NCI-H524 (cell line): ENCODE measurements around the gene ARHGEF7.

Experiments used
- DNase-seq, 2 experiments: peaks; one replicate each; lab custom pipeline; 2025; lab: John Stamatoyannopoulos, UW

Gene ARHGEF7

GRCh38 chr13:111304603-111305289 lies 189.6 kb downstream of the ARHGEF7 start:
- no peak for DNase-seq

- DNase-seq = no peak
Measured at GRCh38 chr13:111312944-111313590, 198.0 kb downstream of the ARHGEF7 start.

GRCh38 chr13:111313911-111314425 lies 198.9 kb downstream of the ARHGEF7 start:
- DNase-seq = no peak

- DNase-seq = no peak
Measured at GRCh38 chr13:111314852-111315251, 199.7 kb downstream of the ARHGEF7 start.

GRCh38 chr13:111315347-111315995 lies 200.4 kb downstream of the ARHGEF7 start:
- no peak for DNase-seq

GRCh38 chr13:111316161-111316730 lies 201.1 kb downstream of the ARHGEF7 start:
- DNase-seq = no peak

GRCh38 chr13:111317042-111317550 lies 202.0 kb downstream of the ARHGEF7 start:
- DNase-seq = no peak

- no peak for DNase-seq
Measured at GRCh38 chr13:111317571-111318345, 202.6 kb downstream of the ARHGEF7 start.

- no peak for DNase-seq
Measured at GRCh38 chr13:111318386-111318785, 203.3 kb downstream of the ARHGEF7 start.

- DNase-seq = no peak
Measured at GRCh38 chr13:111319521-111319920, 204.4 kb downstream of the ARHGEF7 start.

GRCh38 chr13:111319998-111320911 lies 205.1 kb downstream of the ARHGEF7 start, which contains the start of gene TEX29:
Gene TEX29 (plus strand): TSS chr13:111320642. CDS start chr13:111320891, 249 bp downstream.
- DNase-seq = no peak

- no peak for DNase-seq
Measured at GRCh38 chr13:111322001-111322915, 207.1 kb downstream of the ARHGEF7 start.

- DNase-seq = no peak
Measured at GRCh38 chr13:111322916-111323331, 207.8 kb downstream of the ARHGEF7 start.

- DNase-seq = no peak
Measured at GRCh38 chr13:111323549-111323948, 208.4 kb downstream of the ARHGEF7 start.

- no peak for DNase-seq
Measured at GRCh38 chr13:111323950-111324651, 209.0 kb downstream of the ARHGEF7 start.

- no peak for DNase-seq
Measured at GRCh38 chr13:111324736-111325135, 209.6 kb downstream of the ARHGEF7 start.

GRCh38 chr13:111325146-111325890 lies 210.2 kb downstream of the ARHGEF7 start:
- DNase-seq = no peak
